GM20000 (cell line): ENCODE measurements around the gene KLHL10.

Experiments used
- DNase-seq: peaks from one replicate; pipeline ENCODE4 v3.0.0; 2012; ENCODE audit warnings: low spot score
- TF ChIP-seq, protein P1 (sequence below): IDR thresholded peaks from 2 replicates; pipeline ENCODE4 v1.5.1; 2012; ENCODE audit warnings: mild to moderate bottlenecking, control low read depth; ENCODE audit errors: extremely low read depth, missing control alignments

The KLHL10 gene

DNA sequence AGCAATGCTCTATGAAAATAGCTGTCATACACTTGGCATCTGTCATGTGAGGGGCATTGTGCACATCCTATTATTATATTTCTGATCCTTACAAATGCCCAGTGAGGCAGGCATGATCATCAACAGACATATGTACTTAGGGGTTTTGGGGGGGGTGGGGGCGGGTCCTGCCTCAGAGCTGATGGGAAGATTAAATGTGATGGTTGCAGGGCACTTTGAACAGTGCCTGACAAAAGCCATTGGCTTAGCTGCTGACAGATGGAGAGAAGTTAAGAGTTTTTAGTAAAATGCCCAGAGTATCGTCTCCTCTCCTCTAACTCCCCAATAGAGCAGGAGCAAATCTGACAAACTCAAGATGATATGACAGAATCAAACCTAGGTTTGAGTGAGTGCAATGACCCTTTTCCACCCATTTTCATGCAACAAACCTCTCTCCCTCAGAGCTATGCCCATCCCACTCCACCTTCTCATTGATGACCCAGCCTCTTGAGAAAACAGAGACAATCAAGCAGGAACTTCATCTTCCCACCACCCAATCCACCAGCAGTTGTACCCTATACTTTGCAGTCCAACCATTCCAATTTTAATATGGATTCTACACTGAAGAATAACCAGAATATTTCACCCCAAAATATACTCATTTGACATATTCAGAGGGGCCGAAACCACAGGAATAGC is 22.8 kb downstream of the KLHL10 start:
- no peak for DNase-seq
- TF ChIP-seq, protein P1, sequence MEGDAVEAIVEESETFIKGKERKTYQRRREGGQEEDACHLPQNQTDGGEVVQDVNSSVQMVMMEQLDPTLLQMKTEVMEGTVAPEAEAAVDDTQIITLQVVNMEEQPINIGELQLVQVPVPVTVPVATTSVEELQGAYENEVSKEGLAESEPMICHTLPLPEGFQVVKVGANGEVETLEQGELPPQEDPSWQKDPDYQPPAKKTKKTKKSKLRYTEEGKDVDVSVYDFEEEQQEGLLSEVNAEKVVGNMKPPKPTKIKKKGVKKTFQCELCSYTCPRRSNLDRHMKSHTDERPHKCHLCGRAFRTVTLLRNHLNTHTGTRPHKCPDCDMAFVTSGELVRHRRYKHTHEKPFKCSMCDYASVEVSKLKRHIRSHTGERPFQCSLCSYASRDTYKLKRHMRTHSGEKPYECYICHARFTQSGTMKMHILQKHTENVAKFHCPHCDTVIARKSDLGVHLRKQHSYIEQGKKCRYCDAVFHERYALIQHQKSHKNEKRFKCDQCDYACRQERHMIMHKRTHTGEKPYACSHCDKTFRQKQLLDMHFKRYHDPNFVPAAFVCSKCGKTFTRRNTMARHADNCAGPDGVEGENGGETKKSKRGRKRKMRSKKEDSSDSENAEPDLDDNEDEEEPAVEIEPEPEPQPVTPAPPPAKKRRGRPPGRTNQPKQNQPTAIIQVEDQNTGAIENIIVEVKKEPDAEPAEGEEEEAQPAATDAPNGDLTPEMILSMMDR, result no peak

- TF ChIP-seq, protein P1, result no peak
- no peak for DNase-seq
Measured at GRCh38 chr17:41863074-41863848, 25.6 kb downstream of the KLHL10 start.

- no peak for DNase-seq
- TF ChIP-seq, protein P1, result no peak
Measured at GRCh38 chr17:41864498-41864835, 26.8 kb downstream of the KLHL10 start.

DNA sequence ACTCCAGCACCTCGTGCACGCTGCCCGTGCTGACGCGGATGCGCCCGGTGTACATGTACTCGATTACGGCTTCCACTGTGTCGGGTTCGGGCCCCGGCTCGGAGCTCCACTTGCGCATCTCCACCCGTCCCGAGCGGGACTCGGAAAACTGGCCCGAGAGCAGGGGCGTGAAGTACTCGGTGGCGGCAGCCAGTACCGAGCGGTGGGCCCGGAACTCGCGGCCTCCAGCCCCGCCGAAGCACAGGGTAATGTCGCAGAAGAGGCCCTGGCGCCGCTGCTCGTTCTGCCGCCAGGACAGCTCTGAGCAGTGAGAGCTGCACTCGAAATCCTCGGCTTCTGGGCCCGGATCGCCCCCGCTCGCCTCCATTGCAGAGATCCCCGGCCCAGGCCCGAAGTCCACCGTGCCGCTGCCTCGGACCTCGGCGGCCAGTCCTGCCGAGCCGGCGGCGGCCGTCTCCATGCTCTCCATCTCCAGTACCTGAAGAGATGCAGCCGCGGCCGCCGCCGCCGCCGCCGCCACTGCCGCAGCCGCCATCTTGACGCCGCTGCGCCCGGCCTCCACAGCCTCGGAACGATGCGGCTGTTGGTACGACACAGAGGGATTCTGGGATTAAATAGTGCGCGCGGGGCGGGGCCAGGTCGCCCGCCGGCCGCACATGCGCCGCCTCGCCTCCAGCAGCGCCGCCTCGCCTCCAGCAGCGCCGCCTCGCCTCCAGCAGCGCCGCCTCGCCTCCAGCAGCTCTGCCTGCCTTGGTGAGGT is 27.4 kb downstream of the KLHL10 start, which contains the start of gene KLHL11:
Gene KLHL11, minus strand, starts transcription at position 588 of the 760 bp plus-strand sequence. Its CDS starts 53 bp downstream, at position 535.
- DNase-seq, result peak; percentile 96
- TF ChIP-seq, protein P1, result no peak

DNA sequence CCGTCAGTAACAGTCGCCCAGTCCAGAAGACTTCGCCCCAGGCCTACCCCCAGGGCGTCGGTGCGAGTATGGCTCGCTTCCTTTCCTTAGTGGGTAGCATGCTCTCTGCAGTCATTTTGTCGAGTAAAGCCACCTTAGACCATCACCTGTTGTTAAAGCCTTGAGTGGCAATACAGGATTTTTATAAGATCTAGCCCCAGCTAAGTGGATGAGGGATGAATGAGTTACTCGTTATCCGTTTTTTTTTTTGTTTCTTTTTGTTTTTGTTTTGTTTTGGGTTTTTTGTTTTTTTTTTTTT is 27.9 kb downstream of the KLHL10 start:
- no peak for DNase-seq
- TF ChIP-seq, protein P1, result no peak

GRCh38 chr17:41868568-41868967 is 30.9 kb downstream of the KLHL10 start:
- TF ChIP-seq, protein P1, result no peak
- DNase-seq, result no peak

GRCh38 chr17:41869426-41869825 is 31.8 kb downstream of the KLHL10 start:
- TF ChIP-seq, protein P1, result no peak
- no peak for DNase-seq
